HCT116 (cell line): ENCODE results near the gene TBC1D25. TPM values are rescaled to one million over a fixed set of nuclear protein-coding genes. Genes with fewer than 3 reads are reported as not detected.

Experiments used
- ATAC-seq: fragments of 200-7000 bp; cut with Tn5 transposase; 2 replicates; pipeline ENCODE4 v1.9.1; 2020; ENCODE audit warnings: mild to moderate bottlenecking, moderate library complexity
- BruUV-seq: library from RNA; stranded (reverse); fragments of 400-500 nt; replicated peaks from 2 replicates; lab custom pipeline; 2021; lab: Mats Ljungman, UMichigan
- CTCF ChIA-PET: fragments of 300-600 bp; sonication (Branson Sonifier 250); formaldehyde crosslinking; loops from one replicate; lab custom pipeline; 2021; ENCODE audit warnings: antibody characterized with exemption; lab: Charles Lee
- POLR2A ChIA-PET: fragments of 300-600, 350-600 bp; sonication (Branson Sonifier 250); formaldehyde crosslinking; loops from one replicate; lab custom pipeline; 2021; ENCODE audit warnings: antibody characterized with exemption; lab: Charles Lee
- RAD21 ChIA-PET, 2 experiments: fragments of 300-600 bp; sonication (Branson Sonifier 250); formaldehyde crosslinking; loops; one replicate each; lab custom pipeline; 2023; ENCODE audit warnings: low total read pairs in 2 of 2; ENCODE audit not compliant: uncharacterized antibody in 2 of 2, unreplicated experiment in 2 of 2, low non-redundant PET in 1 of 2; lab: Charles Lee
- DNase-seq: peaks from one replicate; pipeline ENCODE4 v3.0.0-alpha.2; 2010; ENCODE audit warnings: low read depth, low spot score
- H2AFZ ChIP-seq: fragments of 200-600 bp; shearing (Covaris generic), sonication (generic); 2 replicates; pipeline ENCODE4 v1.6.1; 2017; ENCODE audit warnings: low read depth, mixed run types, mixed read lengths, antibody characterized with exemption, low read length; ENCODE audit not compliant: poor library complexity, severe bottlenecking
- H3K27ac ChIP-seq: 2 replicates; pipeline ENCODE4 v1.5.1; 2012; ENCODE audit warnings: low read depth, low read length
- H3K27me3 ChIP-seq: fragments of 200-600 bp; sonication (generic); 2 replicates; pipeline ENCODE4 v1.6.1; 2016; ENCODE audit warnings: mixed run types, low read length, mixed read lengths; ENCODE audit not compliant: insufficient read depth
- H3K36me3 ChIP-seq, 2 experiments: fragments of 200-500 bp in 1 of 2; fragments of 200-600 bp in 1 of 2; sonication (Bioruptor generic) in 1 of 2; sonication (generic) in 1 of 2; 2 replicates each; pipeline versions ENCODE4 v1.5.1 to v1.6.1; 2014 to 2016; ENCODE audit warnings: low read length in 2 of 2, inconsistent platforms in 1 of 2, mixed read lengths in 1 of 2, mixed run types in 1 of 2; ENCODE audit not compliant: insufficient read depth in 2 of 2, control insufficient read depth in 1 of 2
- H3K4me1 ChIP-seq, 2 experiments: fragments of 200-600 bp in 1 of 2; sonication (generic) in 1 of 2; 2 replicates each; pipeline versions ENCODE4 v1.5.1 to v1.6.1; 2012 to 2017; ENCODE audit warnings: low read length in 2 of 2, inconsistent platforms in 1 of 2, mild to moderate bottlenecking in 1 of 2, mixed read lengths in 1 of 2, mixed run types in 1 of 2, moderate library complexity in 1 of 2; ENCODE audit not compliant: insufficient read depth in 2 of 2, control insufficient read depth in 1 of 2
- H3K4me2 ChIP-seq: fragments of 200-600 bp; sonication (generic); 2 replicates; pipeline ENCODE4 v1.6.1; 2017; ENCODE audit warnings: mixed run types, low read length, mixed read lengths
- H3K4me3 ChIP-seq, 2 experiments: fragments of 200-600 bp in 1 of 2; sonication (generic) in 1 of 2; replicated peaks in 1 of 2; 2 replicates each; pipeline ENCODE4 v1.5.1; 2011 to 2016; ENCODE audit warnings: low read length in 2 of 2, control low read depth in 1 of 2, low read depth in 1 of 2, mild to moderate bottlenecking in 1 of 2, mixed read lengths in 1 of 2, mixed run types in 1 of 2
- H3K79me2 ChIP-seq: fragments of 200-600 bp; sonication (generic); 2 replicates; pipeline ENCODE4 v1.6.1; 2017; ENCODE audit warnings: mild to moderate bottlenecking, mixed run types, low read length, moderate library complexity, mixed read lengths; ENCODE audit not compliant: insufficient read depth
- H3K9ac ChIP-seq: fragments of 200-600 bp; sonication (generic); 2 replicates; pipeline ENCODE4 v1.6.1; 2016; ENCODE audit warnings: low read length, mixed read lengths
- H3K9me2 ChIP-seq: fragments of 200-600 bp; sonication (generic), shearing (Covaris generic); 2 replicates; pipeline ENCODE4 v1.6.1; 2017; ENCODE audit warnings: mixed run types, mild to moderate bottlenecking, moderate library complexity; ENCODE audit not compliant: insufficient read depth
- H3K9me3 ChIP-seq, 2 experiments: fragments of 200-500 bp in 1 of 2; fragments of 200-600 bp in 1 of 2; sonication (Bioruptor generic) in 1 of 2; sonication (generic) in 1 of 2; 2 replicates each; pipeline ENCODE4 v1.6.1; 2014 to 2017; ENCODE audit warnings: low read length in 2 of 2, mixed read lengths in 2 of 2, inconsistent platforms in 1 of 2, low read depth in 1 of 2, mild to moderate bottlenecking in 1 of 2, mixed run types in 1 of 2, moderate library complexity in 1 of 2; ENCODE audit not compliant: control insufficient read depth in 1 of 2, insufficient read depth in 1 of 2
- H4K20me1 ChIP-seq: fragments of 200-600 bp; sonication (generic), shearing (Covaris generic); 2 replicates; pipeline ENCODE4 v1.6.1; 2017; ENCODE audit warnings: mixed run types, mild to moderate bottlenecking, moderate library complexity; ENCODE audit not compliant: insufficient read depth
- EGR1 ChIP-seq: IDR thresholded peaks from 2 replicates; pipeline ENCODE4 v1.6.1; 2012; ENCODE audit warnings: low read depth
- JUND ChIP-seq: IDR thresholded peaks from 2 replicates; pipeline ENCODE4 v1.6.1; 2012
- RAD21 ChIP-seq: IDR thresholded peaks from 2 replicates; pipeline ENCODE4 v1.6.1; 2012; ENCODE audit warnings: low read depth, mild to moderate bottlenecking
- intact Hi-C: fragments of 100-400 bp; cut with micrococcal nuclease; formaldehyde crosslinking; loops from 2 replicates; pipeline ENCODE4 v1.10.0; 2022
- total RNA-seq: library from RNA; stranded (reverse); gene quantifications from one replicate; pipeline ENCODE4 v1.2.1, GENCODE V29; 2021; ENCODE audit not compliant: unreplicated experiment
- TF ChIP-seq, protein P1 (sequence below): IDR thresholded peaks from 2 replicates; pipeline ENCODE4 v1.6.1; 2011; ENCODE audit warnings: mild to moderate bottlenecking, low read length, moderate library complexity; ENCODE audit not compliant: insufficient replicate concordance; ENCODE audit errors: extremely low read depth
- TF ChIP-seq, protein P2 (sequence below), 3 experiments: fragments of 200-600 bp in 1 of 3; sonication (generic) in 1 of 3; IDR thresholded peaks in 2 of 3; conservative IDR thresholded peaks in 1 of 3; 2 replicates each; pipeline ENCODE4 v1.5.1; 2012 to 2017; ENCODE audit warnings: low read depth in 2 of 3, low read length in 2 of 3, antibody characterized with exemption in 1 of 3, borderline replicate concordance in 1 of 3, control low read depth in 1 of 3, mild to moderate bottlenecking in 1 of 3, mixed read lengths in 1 of 3, mixed run types in 1 of 3, moderate library complexity in 1 of 3; ENCODE audit not compliant: insufficient read depth in 1 of 3

The TBC1D25 gene
- total RNA-seq, 1 experiment from 2014 or later, result 10.5 TPM

GRCh38 chrX:48538641-48539344 lies 721 bp upstream of the TBC1D25 start:
- no peaks in the 10 kb centered on the region for H3K27me3 ChIP-seq
- no peak for DNase-seq
- H3K9ac ChIP-seq, result no peak overlapping the region
- H3K27ac ChIP-seq, result 0 out of 2 replicates have a peak overlapping the region, but pooled peaks have one; percentile 32
- peaks cover 0 to 15% of the 10 kb centered on the region in 2 experiments; a peak in 3 of 4 replicates for H3K4me1 ChIP-seq
- H3K9me2 ChIP-seq, result no peaks in the 10 kb centered on the region
- no peaks in the 10 kb centered on the region for H4K20me1 ChIP-seq
- no peak for TF ChIP-seq EGR1
- TF ChIP-seq JUND, result no peak
- POLR2A ChIA-PET, result interaction anchor here (1.2 to 1.5 kb wide), 2 partner anchors 17 to 31 kb away, joined by 3 to 4 read pairs; no protein-coding TSS in a partner anchor
- no peak for ATAC-seq
- H3K36me3 ChIP-seq, result no peaks in the 10 kb centered on the region
- peak overlapping the region; percentile 44 for H3K4me2 ChIP-seq
- no TSS peak for BruUV-seq
- CTCF ChIA-PET, result interaction anchor here (1.1 to 1.6 kb wide), 4 partner anchors 11 to 456 kb away, joined by 3 to 7 read pairs (median 4); no protein-coding TSS in a partner anchor
- H3K79me2 ChIP-seq, result no peaks in the 10 kb centered on the region
- H3K9me3 ChIP-seq, result no peaks in the 10 kb centered on the region
- no peak overlapping the region for H3K4me3 ChIP-seq
- RAD21 ChIA-PET, result interaction anchor here in 1 of 2 experiments (0.6 kb wide), 1 partner anchor 36 kb away, joined by 3 read pairs; no protein-coding TSS in a partner anchor
- no peak overlapping the region for H2AFZ ChIP-seq
- intact Hi-C loops, result loop anchor here (2.0 kb wide), 2 partner anchors 36 to 62 kb away; partner anchors contain the start of genes FTSJ1 and RBM3

DNA sequence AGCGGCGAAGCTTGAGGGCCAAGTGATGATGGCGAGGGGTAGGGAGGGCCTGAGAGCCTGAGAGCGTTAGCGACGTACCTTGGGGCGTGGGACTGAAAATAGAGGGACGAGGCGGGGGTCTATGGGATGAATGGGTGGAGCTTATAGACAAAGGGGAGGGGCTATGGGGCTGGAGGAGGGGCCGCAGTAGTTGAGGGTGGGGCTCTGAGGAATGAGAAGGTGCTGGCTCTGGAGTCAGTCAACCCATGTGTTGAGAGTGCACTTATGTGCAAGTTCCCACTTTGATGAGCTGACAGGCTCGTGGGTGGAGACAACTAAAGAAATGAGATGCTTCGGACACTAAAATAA lies 488 bp downstream of the TBC1D25 start:
- Histone ChIP-seq H3K9me3 (no peaks in the 10 kb centered on the region), H3K4me3 (peak overlapping the region; percentile 56 to 63), H3K9ac (peak overlapping the region; percentile 59), H3K36me3 (no peaks in the 10 kb centered on the region), H3K79me2 (no peaks in the 10 kb centered on the region), H3K27ac (peak overlapping the region; percentile 67), H3K9me2 (no peaks in the 10 kb centered on the region)
- CTCF ChIA-PET, result interaction anchor here (0.5 to 1.6 kb wide), 6 partner anchors 10 to 457 kb away, joined by 3 to 7 read pairs (median 3); no protein-coding TSS in a partner anchor
- ATAC-seq (peak; percentile 66), DNase-seq (peak; percentile 12)
- TF ChIP-seq RAD21, result no peak
- TF ChIP-seq, protein P1, sequence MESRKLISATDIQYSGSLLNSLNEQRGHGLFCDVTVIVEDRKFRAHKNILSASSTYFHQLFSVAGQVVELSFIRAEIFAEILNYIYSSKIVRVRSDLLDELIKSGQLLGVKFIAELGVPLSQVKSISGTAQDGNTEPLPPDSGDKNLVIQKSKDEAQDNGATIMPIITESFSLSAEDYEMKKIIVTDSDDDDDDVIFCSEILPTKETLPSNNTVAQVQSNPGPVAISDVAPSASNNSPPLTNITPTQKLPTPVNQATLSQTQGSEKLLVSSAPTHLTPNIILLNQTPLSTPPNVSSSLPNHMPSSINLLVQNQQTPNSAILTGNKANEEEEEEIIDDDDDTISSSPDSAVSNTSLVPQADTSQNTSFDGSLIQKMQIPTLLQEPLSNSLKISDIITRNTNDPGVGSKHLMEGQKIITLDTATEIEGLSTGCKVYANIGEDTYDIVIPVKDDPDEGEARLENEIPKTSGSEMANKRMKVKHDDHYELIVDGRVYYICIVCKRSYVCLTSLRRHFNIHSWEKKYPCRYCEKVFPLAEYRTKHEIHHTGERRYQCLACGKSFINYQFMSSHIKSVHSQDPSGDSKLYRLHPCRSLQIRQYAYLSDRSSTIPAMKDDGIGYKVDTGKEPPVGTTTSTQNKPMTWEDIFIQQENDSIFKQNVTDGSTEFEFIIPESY, result no peak
- TF ChIP-seq, protein P2, sequence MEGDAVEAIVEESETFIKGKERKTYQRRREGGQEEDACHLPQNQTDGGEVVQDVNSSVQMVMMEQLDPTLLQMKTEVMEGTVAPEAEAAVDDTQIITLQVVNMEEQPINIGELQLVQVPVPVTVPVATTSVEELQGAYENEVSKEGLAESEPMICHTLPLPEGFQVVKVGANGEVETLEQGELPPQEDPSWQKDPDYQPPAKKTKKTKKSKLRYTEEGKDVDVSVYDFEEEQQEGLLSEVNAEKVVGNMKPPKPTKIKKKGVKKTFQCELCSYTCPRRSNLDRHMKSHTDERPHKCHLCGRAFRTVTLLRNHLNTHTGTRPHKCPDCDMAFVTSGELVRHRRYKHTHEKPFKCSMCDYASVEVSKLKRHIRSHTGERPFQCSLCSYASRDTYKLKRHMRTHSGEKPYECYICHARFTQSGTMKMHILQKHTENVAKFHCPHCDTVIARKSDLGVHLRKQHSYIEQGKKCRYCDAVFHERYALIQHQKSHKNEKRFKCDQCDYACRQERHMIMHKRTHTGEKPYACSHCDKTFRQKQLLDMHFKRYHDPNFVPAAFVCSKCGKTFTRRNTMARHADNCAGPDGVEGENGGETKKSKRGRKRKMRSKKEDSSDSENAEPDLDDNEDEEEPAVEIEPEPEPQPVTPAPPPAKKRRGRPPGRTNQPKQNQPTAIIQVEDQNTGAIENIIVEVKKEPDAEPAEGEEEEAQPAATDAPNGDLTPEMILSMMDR (IDR thresholded peaks at IDR 0.05 in 2 of 3, conservative IDR thresholded peaks at IDR 0.05 in 1 of 3; ENCODE audit: borderline replicate concordance in 1 of 3, insufficient read depth in 1 of 3, low read depth in 2 of 3, low read length in 2 of 3), result no peak
- TF ChIP-seq, all 23 proteins: peak for 0
- Histone ChIP-seq H4K20me1 (no peaks in the 10 kb centered on the region), H2AFZ (no peak overlapping the region), H3K27me3 (no peaks in the 10 kb centered on the region), H3K4me1 (peaks cover 0 to 15% of the 10 kb centered on the region in 2 experiments; a peak in 3 of 4 replicates), H3K4me2 (peak overlapping the region; percentile 81)
- intact Hi-C loops, result no loop called here
- BruUV-seq, result no TSS peak
- ChIA-PET POLR2A (interaction anchor here (0.7 to 1.5 kb wide), 6 partner anchors 10 to 34 kb away, joined by 3 to 6 read pairs (median 4); partner anchors contain the start of genes EBP and RBM3), RAD21 (no interaction called here)
